ENCODE measurements around the gene BRAF. TPM values are rescaled to one million over a fixed set of nuclear protein-coding genes. Genes with fewer than 3 reads are reported as not detected.
A peak's percentile ranks its signal among the peaks of the same experiment; 100 is the strongest.

Gene BRAF
- total RNA-seq, 1 experiment from 2014 or later: 15.2 TPM

GRCh38 chr7:140911746-140912145 lies 13.0 kb downstream of the BRAF start:
- no peak overlapping the region for H3K27ac ChIP-seq (ENCODE audit: low read length)
- H3K36me3 ChIP-seq (ENCODE audit: low read depth, low read length): no peaks in the 10 kb centered on the region
- H2AFZ ChIP-seq (ENCODE audit: low read length): no peak overlapping the region
- intact Hi-C loops (cut with micrococcal nuclease): loop anchor here (2.0 to 5.0 kb wide), 3 partner anchors 13 to 101 kb away; partner anchors contain the start of gene MRPS33
- H3K4me3 ChIP-seq (ENCODE audit: low read length): no peak overlapping the region
- ATAC-seq: no peak
- ChIA-PET CTCF (interaction anchor here (0.6 kb wide), 1 partner anchor 826 kb away, joined by 6 read pairs; the partner anchor contains the start of gene SSBP1), POLR2A (ENCODE audit: unreplicated experiment) (no interaction called here)
- peaks cover 30% of the 10 kb centered on the region for H3K4me1 ChIP-seq (ENCODE audit: insufficient read depth, low read length)
- no TSS peak for BruUV-seq (replicated peaks)
- H3K27me3 ChIP-seq (ENCODE audit: low read length): no peaks in the 10 kb centered on the region
- no peak for TF ChIP-seq EZH2 (IDR thresholded peaks at IDR 0.05; ENCODE audit: low read length, unreplicated experiment)
- TF ChIP-seq, protein P1, sequence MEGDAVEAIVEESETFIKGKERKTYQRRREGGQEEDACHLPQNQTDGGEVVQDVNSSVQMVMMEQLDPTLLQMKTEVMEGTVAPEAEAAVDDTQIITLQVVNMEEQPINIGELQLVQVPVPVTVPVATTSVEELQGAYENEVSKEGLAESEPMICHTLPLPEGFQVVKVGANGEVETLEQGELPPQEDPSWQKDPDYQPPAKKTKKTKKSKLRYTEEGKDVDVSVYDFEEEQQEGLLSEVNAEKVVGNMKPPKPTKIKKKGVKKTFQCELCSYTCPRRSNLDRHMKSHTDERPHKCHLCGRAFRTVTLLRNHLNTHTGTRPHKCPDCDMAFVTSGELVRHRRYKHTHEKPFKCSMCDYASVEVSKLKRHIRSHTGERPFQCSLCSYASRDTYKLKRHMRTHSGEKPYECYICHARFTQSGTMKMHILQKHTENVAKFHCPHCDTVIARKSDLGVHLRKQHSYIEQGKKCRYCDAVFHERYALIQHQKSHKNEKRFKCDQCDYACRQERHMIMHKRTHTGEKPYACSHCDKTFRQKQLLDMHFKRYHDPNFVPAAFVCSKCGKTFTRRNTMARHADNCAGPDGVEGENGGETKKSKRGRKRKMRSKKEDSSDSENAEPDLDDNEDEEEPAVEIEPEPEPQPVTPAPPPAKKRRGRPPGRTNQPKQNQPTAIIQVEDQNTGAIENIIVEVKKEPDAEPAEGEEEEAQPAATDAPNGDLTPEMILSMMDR (conservative IDR thresholded peaks at IDR 0.05; ENCODE audit: low read depth, low read length): no peak
- TF ChIP-seq EZH2phosphoT487 (IDR thresholded peaks at IDR 0.05; ENCODE audit: borderline replicate concordance, low read length): no peak
- H3K9ac ChIP-seq (ENCODE audit: low read length): no peak overlapping the region
- no peaks in the 10 kb centered on the region for H3K9me3 ChIP-seq (ENCODE audit: low read length)
- H4K20me1 ChIP-seq (ENCODE audit: low read length): 0 out of 2 replicates have a peak, but pooled peaks cover 5% of the 10 kb centered on the region
- H3K79me2 ChIP-seq (ENCODE audit: low read length): peaks cover 86% of the 10 kb centered on the region
- H3K9me2 ChIP-seq (replicated peaks; ENCODE audit: low read length): no peaks in the 10 kb centered on the region
- no peak for DNase-seq
- peaks cover 7% of the 10 kb centered on the region for H3F3A ChIP-seq (ENCODE audit: low read length, unreplicated experiment)
- H3K4me2 ChIP-seq (ENCODE audit: low read length): peak overlapping the region; percentile 75

DNA sequence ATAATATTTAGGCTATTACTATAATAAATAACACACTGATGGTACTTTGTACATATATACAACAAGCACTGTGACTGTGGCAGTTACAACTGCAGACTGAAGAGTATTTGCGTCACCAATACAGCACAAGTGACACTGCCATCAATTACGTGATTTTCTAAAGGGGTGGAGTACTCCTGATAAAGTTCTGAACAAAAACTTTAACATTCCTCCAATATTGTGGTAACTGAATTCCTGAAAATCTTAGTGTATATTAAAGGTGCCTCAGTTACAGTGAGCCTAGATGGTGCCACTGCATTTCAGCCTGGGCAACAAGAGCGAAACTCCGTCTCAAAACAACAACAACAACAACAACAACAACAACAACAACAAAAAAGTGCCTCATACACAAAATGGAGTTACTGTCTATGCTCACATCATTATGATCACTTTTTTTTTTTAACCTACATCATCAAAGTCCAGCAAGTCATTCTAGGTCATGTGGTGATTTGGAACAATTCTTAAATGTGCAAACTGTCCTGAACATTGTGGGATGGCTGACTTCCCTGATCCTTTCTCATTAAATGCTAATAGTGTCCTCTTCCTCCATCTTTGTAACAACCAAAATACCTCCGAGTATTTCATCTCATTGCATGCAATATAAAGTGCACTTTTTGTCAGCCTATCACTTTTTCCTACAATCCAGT lies 15.1 kb downstream of the BRAF start:
- TF ChIP-seq EZH2phosphoT487 (IDR thresholded peaks at IDR 0.05; ENCODE audit: borderline replicate concordance, low read length) (no peak), EZH2 (IDR thresholded peaks at IDR 0.05; ENCODE audit: low read length, unreplicated experiment) (no peak)
- TF ChIP-seq, protein P1 (conservative IDR thresholded peaks at IDR 0.05; ENCODE audit: low read depth, low read length): no peak
- no peak overlapping the region for H3K4me3 ChIP-seq (ENCODE audit: low read length)
- H3K79me2 ChIP-seq (ENCODE audit: low read length): peaks cover 79% of the 10 kb centered on the region
- H3F3A ChIP-seq (ENCODE audit: low read length, unreplicated experiment): peaks cover 7% of the 10 kb centered on the region
- no TSS peak for BruUV-seq (replicated peaks)
- no peaks in the 10 kb centered on the region for H3K36me3 ChIP-seq (ENCODE audit: low read depth, low read length)
- H3K27ac ChIP-seq (ENCODE audit: low read length): no peak overlapping the region
- no peaks in the 10 kb centered on the region for H3K9me2 ChIP-seq (replicated peaks; ENCODE audit: low read length)
- H3K4me1 ChIP-seq (ENCODE audit: insufficient read depth, low read length): peaks cover 29% of the 10 kb centered on the region
- no peak for ATAC-seq
- intact Hi-C loops (cut with micrococcal nuclease): loop anchor here (5.0 kb wide), 1 partner anchor 103 kb away; the partner anchor contains the start of gene MRPS33
- H3K27me3 ChIP-seq (ENCODE audit: low read length): no peaks in the 10 kb centered on the region
- H4K20me1 ChIP-seq (ENCODE audit: low read length): 0 out of 2 replicates have a peak, but pooled peaks cover 5% of the 10 kb centered on the region
- H3K9me3 ChIP-seq (ENCODE audit: low read length): no peaks in the 10 kb centered on the region
- H2AFZ ChIP-seq (ENCODE audit: low read length): no peak overlapping the region
- H3K4me2 ChIP-seq (ENCODE audit: low read length): no peak overlapping the region
- ChIA-PET POLR2A (ENCODE audit: unreplicated experiment) (no interaction called here), CTCF (no interaction called here)
- no peak overlapping the region for H3K9ac ChIP-seq (ENCODE audit: low read length)
- no peak for DNase-seq

GRCh38 chr7:140908361-140908760 lies 16.4 kb downstream of the BRAF start:
- H3K27me3 ChIP-seq (ENCODE audit: low read length): no peaks in the 10 kb centered on the region
- no peaks in the 10 kb centered on the region for H3K36me3 ChIP-seq (ENCODE audit: low read depth, low read length)
- DNase-seq (no peak), ATAC-seq (no peak)
- CTCF ChIA-PET: interaction anchor here (0.6 kb wide), 1 partner anchor 41 kb away, joined by 8 read pairs; no protein-coding TSS in a partner anchor
- no peaks in the 10 kb centered on the region for H3F3A ChIP-seq (ENCODE audit: low read length, unreplicated experiment)
- no TSS peak for BruUV-seq (replicated peaks)
- H3K4me2 ChIP-seq (ENCODE audit: low read length): no peak overlapping the region
- no peak overlapping the region for H3K27ac ChIP-seq (ENCODE audit: low read length)
- H3K9me2 ChIP-seq (replicated peaks; ENCODE audit: low read length): no peaks in the 10 kb centered on the region
- H2AFZ ChIP-seq (ENCODE audit: low read length): no peak overlapping the region
- H3K79me2 ChIP-seq (ENCODE audit: low read length): peaks cover 74% of the 10 kb centered on the region
- TF ChIP-seq, protein P1 (conservative IDR thresholded peaks at IDR 0.05; ENCODE audit: low read depth, low read length): no peak
- no peak for TF ChIP-seq EZH2 (IDR thresholded peaks at IDR 0.05; ENCODE audit: low read length, unreplicated experiment)
- no peak for TF ChIP-seq EZH2phosphoT487 (IDR thresholded peaks at IDR 0.05; ENCODE audit: borderline replicate concordance, low read length)
- intact Hi-C loops (cut with micrococcal nuclease): no loop called here
- H3K9ac ChIP-seq (ENCODE audit: low read length): no peak overlapping the region
- 0 out of 2 replicates have a peak, but pooled peaks cover 5% of the 10 kb centered on the region for H4K20me1 ChIP-seq (ENCODE audit: low read length)
- H3K4me3 ChIP-seq (ENCODE audit: low read length): no peak overlapping the region
- POLR2A ChIA-PET (ENCODE audit: unreplicated experiment): no interaction called here
- peaks cover 18% of the 10 kb centered on the region for H3K4me1 ChIP-seq (ENCODE audit: insufficient read depth, low read length)
- H3K9me3 ChIP-seq (ENCODE audit: low read length): no peaks in the 10 kb centered on the region

All from PC-3 (cell line).